ENCODE results near the gene XRCC1.

XRCC1 gene

DNA sequence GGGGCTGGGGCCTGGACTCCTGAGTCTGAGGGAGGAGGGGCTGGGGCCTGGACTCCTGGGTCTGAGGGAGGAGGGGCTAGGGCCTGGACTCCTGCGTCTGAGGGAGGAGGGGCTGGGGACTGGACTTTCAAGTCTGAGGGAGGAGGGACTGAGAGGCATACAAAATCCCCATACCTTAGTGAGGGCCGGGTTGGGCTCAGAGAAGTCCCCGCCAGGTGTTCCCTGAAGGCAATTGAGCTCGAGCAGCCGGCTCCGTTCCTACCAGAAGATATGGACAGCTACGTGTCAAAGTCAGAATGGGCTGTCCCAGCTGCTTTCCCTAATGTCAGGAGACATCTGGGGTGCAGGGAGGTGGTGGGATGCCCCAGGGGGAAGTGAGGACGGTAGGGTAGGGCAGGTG, 80.2 kb downstream of the XRCC1 start:
- Histone ChIP-seq H2AFZ (ENCODE audit: low read length) (no peak overlapping the region), H3K27ac (ENCODE audit: low read length) (no peak overlapping the region), H3K27me3 (replicated peaks; ENCODE audit: insufficient read depth, low read length) (no peaks in the 10 kb centered on the region), H3K36me3 (replicated peaks; ENCODE audit: insufficient read depth, low read length) (no peaks in the 10 kb centered on the region), H3K4me2 (ENCODE audit: low read depth, low read length) (no peak overlapping the region), H3K9ac (ENCODE audit: low read length) (no peak overlapping the region), H3K9me3 (replicated peaks; ENCODE audit: insufficient read depth, low read length) (no peaks in the 10 kb centered on the region), H3K9me2 (replicated peaks; ENCODE audit: insufficient read depth, low read length) (no peaks in the 10 kb centered on the region), H3K79me2 (ENCODE audit: low read length) (no peaks in the 10 kb centered on the region), H3K4me3 (ENCODE audit: low read length) (no peak overlapping the region), H3F3A (ENCODE audit: insufficient read depth, low read length) (no peaks in the 10 kb centered on the region), H4K20me1 (ENCODE audit: insufficient read depth, low read length) (no peaks in the 10 kb centered on the region), H3K4me1 (ENCODE audit: low read length) (no peaks in the 10 kb centered on the region)
- TF ChIP-seq CTCF (IDR thresholded peaks at IDR 0.05; ENCODE audit: low read length), result no peak
- no peak for TF ChIP-seq EZH2phosphoT487 (IDR thresholded peaks at IDR 0.05; ENCODE audit: low read length)
- no peak for TF ChIP-seq EZH2 (optimal IDR thresholded peaks at IDR 0.05; ENCODE audit: low read depth, low read length)
- DNase-seq, result no peak
